NB4 (cell line): Measurements from ENCODE around the gene SLC25A15.

Experiments
- POLR2A ChIP-seq: IDR thresholded peaks from 2 replicates; pipeline ENCODE4 v1.6.1; 2011; ENCODE audit warnings: mild to moderate bottlenecking; ENCODE audit not compliant: insufficient read length; ENCODE audit errors: extremely low read depth
- TF ChIP-seq, protein P1 (sequence below): IDR thresholded peaks from one replicate; pipeline ENCODE4 v1.5.1; 2012; ENCODE audit warnings: low read depth, low read length

DNA sequence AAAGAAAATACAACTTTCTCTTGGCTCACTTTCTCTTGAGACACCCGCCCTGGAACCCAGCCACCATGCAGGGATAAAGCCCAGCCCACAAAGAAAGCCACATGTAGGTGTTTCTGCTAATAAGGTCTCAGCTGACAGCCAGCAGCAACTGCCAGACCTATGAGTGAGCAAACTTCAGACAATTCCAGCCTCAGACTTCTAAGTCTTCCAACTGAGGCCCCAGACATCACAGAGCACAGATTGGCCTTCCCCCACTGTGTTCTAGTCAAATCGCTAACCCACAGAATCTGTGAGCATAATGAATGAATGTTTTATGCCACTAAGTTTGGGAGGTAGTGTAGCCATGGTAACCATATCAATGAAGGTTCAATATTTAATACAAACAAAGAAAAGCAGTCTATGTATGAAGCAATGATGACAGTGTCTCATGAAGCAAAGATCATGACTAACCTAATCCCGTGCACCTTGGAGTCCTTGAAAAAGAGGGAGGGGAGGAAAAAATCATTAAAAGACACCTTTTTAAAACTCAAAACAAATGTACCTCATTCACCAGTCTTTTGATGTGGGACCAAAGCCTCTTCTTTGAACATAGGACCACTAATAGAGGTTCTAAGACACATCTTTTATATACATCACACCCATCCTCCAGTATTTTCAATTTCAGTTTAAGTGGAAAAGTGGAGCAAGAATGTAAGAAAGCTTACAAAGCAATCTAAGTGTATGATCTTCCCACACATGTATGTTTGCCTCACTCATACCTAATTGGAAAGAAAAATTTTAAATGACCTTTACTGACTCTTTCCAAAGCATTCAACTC, 24.6 kb upstream of the SLC25A15 start:
- TF ChIP-seq, protein P1, sequence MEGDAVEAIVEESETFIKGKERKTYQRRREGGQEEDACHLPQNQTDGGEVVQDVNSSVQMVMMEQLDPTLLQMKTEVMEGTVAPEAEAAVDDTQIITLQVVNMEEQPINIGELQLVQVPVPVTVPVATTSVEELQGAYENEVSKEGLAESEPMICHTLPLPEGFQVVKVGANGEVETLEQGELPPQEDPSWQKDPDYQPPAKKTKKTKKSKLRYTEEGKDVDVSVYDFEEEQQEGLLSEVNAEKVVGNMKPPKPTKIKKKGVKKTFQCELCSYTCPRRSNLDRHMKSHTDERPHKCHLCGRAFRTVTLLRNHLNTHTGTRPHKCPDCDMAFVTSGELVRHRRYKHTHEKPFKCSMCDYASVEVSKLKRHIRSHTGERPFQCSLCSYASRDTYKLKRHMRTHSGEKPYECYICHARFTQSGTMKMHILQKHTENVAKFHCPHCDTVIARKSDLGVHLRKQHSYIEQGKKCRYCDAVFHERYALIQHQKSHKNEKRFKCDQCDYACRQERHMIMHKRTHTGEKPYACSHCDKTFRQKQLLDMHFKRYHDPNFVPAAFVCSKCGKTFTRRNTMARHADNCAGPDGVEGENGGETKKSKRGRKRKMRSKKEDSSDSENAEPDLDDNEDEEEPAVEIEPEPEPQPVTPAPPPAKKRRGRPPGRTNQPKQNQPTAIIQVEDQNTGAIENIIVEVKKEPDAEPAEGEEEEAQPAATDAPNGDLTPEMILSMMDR: no peak
- no peak for TF ChIP-seq POLR2A
